ENCODE results near the gene SLC9A1. TPM values are rescaled to one million over a fixed set of nuclear protein-coding genes. Genes with fewer than 3 reads are reported as not detected.

Gene SLC9A1
- total and polyA plus RNA-seq, 10 donors = 6.0 to 40.4 (median 27.6) TPM

GRCh38 chr1:27102707-27103468 lies 52.0 kb downstream of the SLC9A1 start:
- 17 to 61% (median 42%) methylated on average over 9 to 15 of the region's 15 CpGs for WGBS, 5 donors
- no peaks in the 10 kb centered on the region for H3K27me3 ChIP-seq (replicated peaks in 1 of 7)
- H3K27ac ChIP-seq = peak overlapping the region in 2 of 8 donors; percentile 13 to 24
- peaks cover 24 to 52% (median 35%) of the 10 kb centered on the region in 6 donors for H3K4me1 ChIP-seq
- peak; percentile 94 for DNase-seq
- no peak overlapping the region for H3K4me3 ChIP-seq
- peaks cover 0 to 87% (median 37%) of the 10 kb centered on the region in 6 donors for H3K36me3 ChIP-seq
- no peaks in the 10 kb centered on the region for H3K9me3 ChIP-seq
- intact Hi-C loops (cut with DNase I; ENCODE audit: low total_unique reads) = loop anchor here (2.0 to 10.0 kb wide), 3 partner anchors 52 to 180 kb away; partner anchors contain the start of gene SLC9A1
- peak; percentile 96 to 99 (median 98) for TF ChIP-seq CTCF (IDR thresholded peaks at IDR 0.05 in 8 of 11, conservative IDR thresholded peaks at IDR 0.05 in 3 of 11)
- no peak for TF ChIP-seq POLR2A (IDR thresholded peaks at IDR 0.05)
- TF ChIP-seq POLR2AphosphoS5 (IDR thresholded peaks at IDR 0.05) = peak; percentile 61 to 67 (median 64)

GRCh38 chr1:27102134-27102706 lies 52.7 kb downstream of the SLC9A1 start:
- no peak for DNase-seq
- Histone ChIP-seq H3K36me3 (peaks cover 0 to 80% (median 37%) of the 10 kb centered on the region in 6 donors), H3K4me3 (no peak overlapping the region), H3K4me1 (peaks cover 24 to 59% (median 42%) of the 10 kb centered on the region in 6 donors), H3K27me3 (replicated peaks in 1 of 7) (no peaks in the 10 kb centered on the region), H3K9me3 (no peaks in the 10 kb centered on the region), H3K27ac (peak overlapping the region in 1 of 8 donors; percentile 13)
- TF ChIP-seq POLR2AphosphoS5 (IDR thresholded peaks at IDR 0.05) = no peak
- TF ChIP-seq CTCF (IDR thresholded peaks at IDR 0.05 in 8 of 11, conservative IDR thresholded peaks at IDR 0.05 in 3 of 11) = no peak
- TF ChIP-seq POLR2A (IDR thresholded peaks at IDR 0.05) = no peak
- intact Hi-C loops (cut with DNase I; ENCODE audit: low total_unique reads) = loop anchor here (2.0 to 10.0 kb wide), 3 partner anchors 53 to 181 kb away; partner anchors contain the start of gene SLC9A1
- 75 to 87% (median 85%) methylated on average over 4 to 17 of the region's 17 CpGs for WGBS, 5 donors

- DNase-seq = no peak
- no peak for TF ChIP-seq CTCF (IDR thresholded peaks at IDR 0.05 in 8 of 11, conservative IDR thresholded peaks at IDR 0.05 in 3 of 11)
- peak in 1 of 3 donors; percentile 11 for TF ChIP-seq POLR2AphosphoS5 (IDR thresholded peaks at IDR 0.05)
- Histone ChIP-seq H3K36me3 (peaks cover 0 to 79% (median 37%) of the 10 kb centered on the region in 6 donors), H3K4me1 (peaks cover 22 to 60% (median 42%) of the 10 kb centered on the region in 6 donors), H3K9me3 (no peaks in the 10 kb centered on the region), H3K4me3 (no peak overlapping the region), H3K27ac (no peak overlapping the region), H3K27me3 (replicated peaks in 1 of 7) (no peaks in the 10 kb centered on the region)
- intact Hi-C loops (cut with DNase I; ENCODE audit: low total_unique reads) = loop anchor here (2.0 to 10.0 kb wide), 3 partner anchors 53 to 181 kb away; partner anchors contain the start of gene SLC9A1
- 89 to 98% (median 95%) methylated on average over 3 to 15 of the region's 15 CpGs for WGBS, 5 donors
These were observed 53.2 kb downstream of the SLC9A1 start for GRCh38 chr1:27101696-27102095.

- intact Hi-C loops (cut with DNase I; ENCODE audit: low total_unique reads) = loop anchor here (10.0 kb wide), 2 partner anchors 54 to 94 kb away; partner anchors contain the start of gene SLC9A1
- WGBS, 5 donors = 93 to 100% (median 97%) methylated on average over 10 to 11 of the region's 11 CpGs
These were observed 53.9 kb downstream of the SLC9A1 start for GRCh38 chr1:27101054-27101491.

More at GRCh38 chr1:27101054-27101491, 53.9 kb downstream of the SLC9A1 start:
- Histone ChIP-seq H3K4me1 (peaks cover 17 to 54% (median 39%) of the 10 kb centered on the region in 6 donors), H3K27me3 (replicated peaks in 1 of 7) (no peaks in the 10 kb centered on the region), H3K4me3 (no peak overlapping the region), H3K36me3 (peaks cover 0 to 72% (median 35%) of the 10 kb centered on the region in 6 donors), H3K9me3 (no peaks in the 10 kb centered on the region), H3K27ac (peak overlapping the region in 2 of 8 donors; percentile 76 to 80)
- no peak for DNase-seq
- TF ChIP-seq POLR2A (IDR thresholded peaks at IDR 0.05) = no peak
- TF ChIP-seq POLR2AphosphoS5 (IDR thresholded peaks at IDR 0.05) = no peak
- TF ChIP-seq CTCF (IDR thresholded peaks at IDR 0.05 in 8 of 11, conservative IDR thresholded peaks at IDR 0.05 in 3 of 11) = no peak

Measured in spleen (tissue), 11 donors.